HepG2 (cell line): ENCODE results near the gene THOP1. TPM values are rescaled to one million over a fixed set of nuclear protein-coding genes. Genes with fewer than 3 reads are reported as not detected.

Source experiments
- ATAC-seq: fragments of 200-7000 bp; cut with Tn5 transposase; 3 replicates; pipeline ENCODE4 v1.9.1; 2020; ENCODE audit warnings: mild to moderate bottlenecking, moderate library complexity
- BruUV-seq: library from RNA; stranded (reverse); fragments of 400-500 nt; replicated peaks from 2 replicates; lab custom pipeline; 2021; lab: Mats Ljungman, UMichigan
- CTCF ChIA-PET: fragments of 300-600 bp; formaldehyde crosslinking; extraction: SDS; loops from one replicate; lab custom pipeline; 2021; ENCODE audit warnings: low total read pairs, inconsistent platforms, low intra/inter-chr PET ratio; lab: Yijun Ruan, JAX
- POLR2A ChIA-PET: fragments of 350-600 bp; sonication (Branson Sonifier 250); formaldehyde crosslinking; loops from one replicate; lab custom pipeline; 2020; ENCODE audit warnings: antibody characterized with exemption, inconsistent platforms; lab: Yijun Ruan, JAX
- DNase-seq: peaks from one replicate; pipeline ENCODE4 v3.0.0-alpha.2; 2015; ENCODE audit warnings: low spot score
- FAIRE-seq: peaks from 3 replicates; lab custom pipeline; 2011; peaks lifted over from hg19 to GRCh38; lab: Jason Lieb, UNC
- H2AFZ ChIP-seq: one replicate; pipeline ENCODE4 v1.6.1; 2011; ENCODE audit warnings: low read length, inconsistent platforms
- H3K27ac ChIP-seq: fragments of 300-600 bp; 3 replicates; pipeline ENCODE4 v1.8.0; 2011; ENCODE audit warnings: mixed run types, mild to moderate bottlenecking, mixed read lengths, low read length, inconsistent platforms; ENCODE audit not compliant: insufficient read depth; ENCODE audit errors: extremely low read length
- H3K27me3 ChIP-seq, 2 experiments: fragments of 200-600 bp in 1 of 2; 2 replicates in 1 of 2; 3 replicates in 1 of 2; pipeline versions ENCODE4 v1.6.0 to v1.8.0; 2011; ENCODE audit warnings: low read length in 2 of 2, mild to moderate bottlenecking in 2 of 2, moderate library complexity in 2 of 2, inconsistent platforms in 1 of 2; ENCODE audit not compliant: insufficient read depth in 2 of 2, control insufficient read depth in 1 of 2
- H3K36me3 ChIP-seq, 2 experiments: fragments of 200-600 bp in 1 of 2; replicated peaks in 1 of 2; 2 replicates in 1 of 2; 3 replicates in 1 of 2; pipeline versions ENCODE4 v1.5.1 to v1.8.0; 2011; ENCODE audit warnings: low read length in 2 of 2, inconsistent platforms in 1 of 2; ENCODE audit not compliant: insufficient read depth in 2 of 2, control insufficient read depth in 1 of 2
- H3K4me1 ChIP-seq: 2 replicates; pipeline ENCODE4 v1.5.1; 2012; ENCODE audit warnings: low read length, inconsistent platforms; ENCODE audit not compliant: insufficient read depth
- H3K4me2 ChIP-seq: 2 replicates; pipeline ENCODE4 v1.6.0; 2011; ENCODE audit warnings: low read depth, low read length, inconsistent platforms
- H3K4me3 ChIP-seq, 3 experiments: fragments of 200-600 bp in 1 of 3; sonication (generic), shearing (Covaris generic) in 1 of 3; replicated peaks in 1 of 3; 2 replicates each; pipeline ENCODE4 v1.5.1; 2011 to 2016; ENCODE audit warnings: low read length in 3 of 3, inconsistent platforms in 2 of 3, low read depth in 2 of 3, mild to moderate bottlenecking in 2 of 3, control low read depth in 1 of 3, mixed read lengths in 1 of 3; ENCODE audit not compliant: insufficient read depth in 1 of 3
- H3K79me2 ChIP-seq: one replicate; pipeline ENCODE4 v1.6.1; 2011; ENCODE audit warnings: low read length, inconsistent platforms; ENCODE audit not compliant: insufficient read depth
- H3K9ac ChIP-seq: 2 replicates; pipeline ENCODE4 v1.6.0; 2011; ENCODE audit warnings: mild to moderate bottlenecking, low read depth, low read length, inconsistent platforms; ENCODE audit not compliant: insufficient read depth
- H3K9me3 ChIP-seq: 2 replicates; pipeline ENCODE4 v1.5.1; 2012; ENCODE audit warnings: mild to moderate bottlenecking, low read length
- H4K20me1 ChIP-seq: 2 replicates; pipeline ENCODE4 v1.6.0; 2011; ENCODE audit warnings: inconsistent platforms, mild to moderate bottlenecking, low read length, moderate library complexity; ENCODE audit not compliant: insufficient read depth
- FLYWCH1 ChIP-seq: sonication (generic); formaldehyde crosslinking; IDR thresholded peaks from 2 replicates; pipeline ENCODE4 v1.8.1; 2023; ENCODE audit warnings: mild to moderate bottlenecking, missing genetic modification reagents
- MAZ ChIP-seq, 2 experiments: sonication (generic) in 1 of 2; formaldehyde crosslinking in 1 of 2; IDR thresholded peaks; 2 replicates each; pipeline versions ENCODE4 v1.5.0 to v1.6.1; 2012 to 2020; ENCODE audit warnings: low read depth in 2 of 2, mild to moderate bottlenecking in 2 of 2, borderline replicate concordance in 1 of 2, improper control_type of control experiment in 1 of 2, low read length in 1 of 2, missing genetic modification reagents in 1 of 2, moderate library complexity in 1 of 2
- NFE2L2 ChIP-seq: fragments of 150-350 bp; IDR thresholded peaks from 2 replicates; pipeline ENCODE4 v1.6.1; 2014; ENCODE audit warnings: low read length
- ZFP36 ChIP-seq: fragments of 150-350 bp; IDR thresholded peaks from 2 replicates; pipeline ENCODE4 v1.6.1; 2018; ENCODE audit warnings: borderline replicate concordance, low read length, low read depth; ENCODE audit not compliant: partially characterized antibody
- ZHX2 ChIP-seq, 2 experiments: sonication (generic) in 1 of 2; formaldehyde crosslinking in 1 of 2; IDR thresholded peaks; 2 replicates each; pipeline versions ENCODE4 v1.6.1 to v1.9.0; 2014 to 2022; ENCODE audit warnings: antibody characterized with exemption in 1 of 2, borderline replicate concordance in 1 of 2, inconsistent platforms in 1 of 2, low read depth in 1 of 2, missing genetic modification reagents in 1 of 2
- ZNF513 ChIP-seq: sonication (generic); formaldehyde crosslinking; conservative IDR thresholded peaks from 2 replicates; pipeline ENCODE4 v1.5.0; 2020; ENCODE audit warnings: missing genetic modification reagents
- WGBS: methylation state at CpG from one replicate; pipeline ENCODE4 v1.1.6; 2017; ENCODE audit warnings: low lambda C conversion rate; 5-methylcytosine and 5-hydroxymethylcytosine counted together
- in situ Hi-C: cut with HindIII; loops from 2 replicates; pipeline ENCODE4 v1.10.0; 2017; ENCODE audit warnings: low pct_unique_long_range_greater_than_20kb; ENCODE audit not compliant: extremely low pct_ligation_motif_present
- intact Hi-C: fragments of 100-400 bp; cut with micrococcal nuclease; formaldehyde crosslinking; loops from one replicate; pipeline ENCODE4 v1.10.0; 2022; ENCODE audit not compliant: unreplicated experiment
- polyA plus RNA-seq, 8 experiments: library from polyadenylated mRNA; depleted of rRNA in 3 of 8; stranded (reverse) in 7 of 8; unstranded in 1 of 8; fragments of >200 nt; fragmentation: Illumina TruSeq in 4 of 8; extraction: Trizol in 4 of 8; gene quantifications; 2 replicates each; pipeline versions ENCODE4 v1.2.1 to v1.2.3, GENCODE V29; 2011 to 2016; ENCODE audit warnings: low read depth in 4 of 8, missing spikeins in 1 of 8, mixed read lengths in 1 of 8; ENCODE audit not compliant: insufficient read depth in 1 of 8
- total RNA-seq, 5 experiments: library from RNA; depleted of rRNA; stranded (reverse); fragments of >200 nt; fragmentation: Illumina TruSeq; extraction: Trizol; gene quantifications; 2 replicates each; pipeline ENCODE4 v1.2.3, GENCODE V29; 2016; ENCODE audit warnings: low read depth in 1 of 5

The THOP1 gene
- total and polyA plus RNA-seq, 2 of the 13 experiments (the other 11 are each of a cell fraction or from before 2014, with no cell fraction given) = 74.4 to 116 TPM

GRCh38 chr19:2807379-2808128, 22.3 kb downstream of the THOP1 start:
- CTCF ChIA-PET = no interaction called here

More at GRCh38 chr19:2807379-2808128, 22.3 kb downstream of the THOP1 start:
- Histone ChIP-seq H3K9me3 (no peaks in the 10 kb centered on the region), H3K4me1 (peaks cover 18% of the 10 kb centered on the region), H3K9ac (no peak overlapping the region), H3K79me2 (no peaks in the 10 kb centered on the region), H3K4me3 (no peak overlapping the region), H3K27me3 (no peaks in the 10 kb centered on the region), H3K27ac (no peak overlapping the region), H4K20me1 (no peaks in the 10 kb centered on the region), H3K36me3 (peaks cover 20 to 58% of the 10 kb centered on the region in 2 experiments; a peak in 4 of 5 replicates), H3K4me2 (no peak overlapping the region), H2AFZ (no peak overlapping the region)
- no peak for ATAC-seq
- intact Hi-C loops (no loop called here), in situ Hi-C loops (no loop called here)
- TF ChIP-seq ZFP36 (no peak), FLYWCH1 (CRISPR knock-in tag) (no peak), MAZ (IDR thresholded peaks at IDR 0.05; ENCODE audit: borderline replicate concordance, low read depth, low read length) (no peak), MAZ (CRISPR knock-in tag; IDR thresholded peaks at IDR 0.05; ENCODE audit: low read depth) (no peak), ZNF513 (CRISPR knock-in tag) (no peak), ZHX2 (IDR thresholded peaks at IDR 0.05; ENCODE audit: low read depth) (no peak), ZHX2 (CRISPR knock-in tag; IDR thresholded peaks at IDR 0.05; ENCODE audit: borderline replicate concordance) (no peak), NFE2L2 (no peak)
- no peak for FAIRE-seq
- over 99% methylated on average over 19 of the region's 56 CpGs for WGBS
- POLR2A ChIA-PET = no interaction called here
- DNase-seq = no peak
- BruUV-seq = no TSS peak
